ENCODE data around the gene NKIRAS1.
"Not testable (repeated sequence)": the region's sequence is repeated elsewhere in the genome, so short reads cannot be mapped to it uniquely, and the experiment has no call there.

The NKIRAS1 gene

GRCh38 chr3:23859012-23859743 is 57.6 kb downstream of the NKIRAS1 start:
- H2BK12ac ChIP-seq (ENCODE audit: low read length in 2 of 2), result peak overlapping the region in 1 of 2 experiments; percentile 54
- peak; percentile 54 for DNase-seq
- no peak overlapping the region for H2AFZ ChIP-seq (ENCODE audit: low read depth, low read length)
- H2BK120ac ChIP-seq (ENCODE audit: low read depth, low read length), result no peak overlapping the region
- H3K4me3 ChIP-seq (ENCODE audit: insufficient read depth in 1 of 2, low read depth in 1 of 2, low read length in 2 of 2), result no peak overlapping the region
- peaks cover 29% of the 10 kb centered on the region for H3K79me1 ChIP-seq (replicated peaks; ENCODE audit: low read length, poor library complexity, severe bottlenecking)
- no peak overlapping the region for H4K91ac ChIP-seq (ENCODE audit: low read length)
- H3K27ac ChIP-seq (ENCODE audit: low read length, poor library complexity, severe bottlenecking), result no peak overlapping the region
- no peak overlapping the region for H3K4ac ChIP-seq (ENCODE audit: low read depth in 1 of 2, low read length in 2 of 2)
- H3K4me1 ChIP-seq (ENCODE audit: control insufficient read depth, insufficient read depth, low read depth, low read length), result peaks cover 10% of the 10 kb centered on the region
- WGBS, result no CpG with 5 or more reads among the region's 1 CpG
- H3K18ac ChIP-seq (ENCODE audit: low read depth in 1 of 2, low read length in 2 of 2), result peak overlapping the region in 1 of 2 experiments; percentile 18
- peaks cover 9 to 11% of the 10 kb centered on the region in 2 experiments for H3K36me3 ChIP-seq (ENCODE audit: control insufficient read depth in 1 of 2, insufficient read depth in 2 of 2, low read depth in 1 of 2, low read length in 2 of 2)
- no peak overlapping the region for H3K9ac ChIP-seq (ENCODE audit: low read length)
- H3K14ac ChIP-seq (ENCODE audit: low read length in 2 of 2), result no peak overlapping the region
- H3K27me3 ChIP-seq (ENCODE audit: control insufficient read depth in 1 of 2, insufficient read depth in 1 of 2, low read length in 2 of 2), result no peaks in the 10 kb centered on the region
- no peak overlapping the region for H3K23ac ChIP-seq (ENCODE audit: low read length in 2 of 2)
- H2AK5ac ChIP-seq (ENCODE audit: low read length, severe bottlenecking), result peak overlapping the region; percentile 13
- no peak overlapping the region for H2BK15ac ChIP-seq (ENCODE audit: low read depth, poor library complexity, severe bottlenecking)
- H3K4me2 ChIP-seq (ENCODE audit: low read length, poor library complexity, severe bottlenecking), result no peak overlapping the region
- H3K9me3 ChIP-seq (ENCODE audit: control insufficient read depth, low read length), result no peaks in the 10 kb centered on the region
- H2BK5ac ChIP-seq (ENCODE audit: low read depth, low read length, poor library complexity, severe bottlenecking), result no peak overlapping the region
- H4K8ac ChIP-seq (ENCODE audit: low read length), result no peak overlapping the region

DNA sequence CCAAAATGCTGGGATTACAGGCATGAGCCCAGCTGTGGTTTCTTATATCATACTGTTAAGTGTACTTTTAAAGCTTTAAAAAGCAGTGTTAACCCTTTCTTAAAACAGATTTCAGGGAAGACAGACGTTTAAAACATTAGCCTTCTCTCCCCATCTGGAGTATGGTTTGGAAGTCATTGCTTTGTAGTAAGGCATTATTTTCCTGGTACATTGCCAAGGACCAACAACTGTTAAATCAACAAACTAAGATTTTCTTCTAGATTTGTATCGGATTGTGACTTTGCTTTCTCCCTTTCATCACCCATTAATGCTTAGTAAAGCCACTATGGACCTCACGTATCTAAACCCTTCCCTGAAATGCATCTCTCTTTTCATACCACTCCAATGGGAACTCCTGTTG is 60.5 kb downstream of the NKIRAS1 start:
- Histone ChIP-seq H4K91ac (ENCODE audit: low read length) (no peak overlapping the region), H3K14ac (ENCODE audit: low read length in 2 of 2) (no peak overlapping the region), H2BK15ac (ENCODE audit: low read depth, poor library complexity, severe bottlenecking) (no peak overlapping the region), H3K4me1 (ENCODE audit: control insufficient read depth, insufficient read depth, low read depth, low read length) (peaks cover 13% of the 10 kb centered on the region), H3K9ac (ENCODE audit: low read length) (no peak overlapping the region), H3K4ac (ENCODE audit: low read depth in 1 of 2, low read length in 2 of 2) (no peak overlapping the region), H3K4me2 (ENCODE audit: low read length, poor library complexity, severe bottlenecking) (no peak overlapping the region), H3K79me1 (replicated peaks; ENCODE audit: low read length, poor library complexity, severe bottlenecking) (peaks cover 26% of the 10 kb centered on the region), H3K36me3 (ENCODE audit: control insufficient read depth in 1 of 2, insufficient read depth in 2 of 2, low read depth in 1 of 2, low read length in 2 of 2) (peaks cover 0 to 7% of the 10 kb centered on the region in 2 experiments), H2BK12ac (ENCODE audit: low read length in 2 of 2) (no peak overlapping the region), H2AFZ (ENCODE audit: low read depth, low read length) (no peak overlapping the region), H2AK5ac (ENCODE audit: low read length, severe bottlenecking) (peak overlapping the region; percentile 37), H3K27me3 (ENCODE audit: control insufficient read depth in 1 of 2, insufficient read depth in 1 of 2, low read length in 2 of 2) (no peaks in the 10 kb centered on the region), H3K27ac (ENCODE audit: low read length, poor library complexity, severe bottlenecking) (no peak overlapping the region), H3K23ac (ENCODE audit: low read length in 2 of 2) (no peak overlapping the region), H4K8ac (ENCODE audit: low read length) (no peak overlapping the region), H3K9me3 (ENCODE audit: control insufficient read depth, low read length) (no peaks in the 10 kb centered on the region), H2BK120ac (ENCODE audit: low read depth, low read length) (no peak overlapping the region), H3K18ac (ENCODE audit: low read depth in 1 of 2, low read length in 2 of 2) (no peak overlapping the region), H2BK5ac (ENCODE audit: low read depth, low read length, poor library complexity, severe bottlenecking) (no peak overlapping the region), H3K4me3 (ENCODE audit: insufficient read depth in 1 of 2, low read depth in 1 of 2, low read length in 2 of 2) (no peak overlapping the region)
- 88% methylated on average over 2 of the region's 3 CpGs for WGBS
- DNase-seq, result peak; percentile 51

GRCh38 chr3:23849462-23849861 is 67.3 kb downstream of the NKIRAS1 start:
- not testable (repeated sequence) for H3K4me1 ChIP-seq (ENCODE audit: control insufficient read depth, insufficient read depth, low read depth, low read length); H2BK5ac ChIP-seq (ENCODE audit: low read depth, low read length, poor library complexity, severe bottlenecking); H3K23ac ChIP-seq (ENCODE audit: low read length in 2 of 2); H3K4me3 ChIP-seq (ENCODE audit: insufficient read depth in 1 of 2, low read depth in 1 of 2, low read length in 2 of 2); H4K91ac ChIP-seq (ENCODE audit: low read length); H3K9me3 ChIP-seq (ENCODE audit: control insufficient read depth, low read length); H3K9ac ChIP-seq (ENCODE audit: low read length); H3K27me3 ChIP-seq (ENCODE audit: control insufficient read depth in 1 of 2, insufficient read depth in 1 of 2, low read length in 2 of 2); H2BK12ac ChIP-seq (ENCODE audit: low read length in 2 of 2); H3K27ac ChIP-seq (ENCODE audit: low read length, poor library complexity, severe bottlenecking); H3K14ac ChIP-seq (ENCODE audit: low read length in 2 of 2); DNase-seq; H3K36me3 ChIP-seq (ENCODE audit: control insufficient read depth in 1 of 2, insufficient read depth in 2 of 2, low read depth in 1 of 2, low read length in 2 of 2); H2AK5ac ChIP-seq (ENCODE audit: low read length, severe bottlenecking); H3K18ac ChIP-seq (ENCODE audit: low read depth in 1 of 2, low read length in 2 of 2); H2BK15ac ChIP-seq (ENCODE audit: low read depth, poor library complexity, severe bottlenecking); H4K8ac ChIP-seq (ENCODE audit: low read length); H2AFZ ChIP-seq (ENCODE audit: low read depth, low read length); H2BK120ac ChIP-seq (ENCODE audit: low read depth, low read length); H3K4ac ChIP-seq (ENCODE audit: low read depth in 1 of 2, low read length in 2 of 2); H3K4me2 ChIP-seq (ENCODE audit: low read length, poor library complexity, severe bottlenecking)
- 96% methylated on average over 2 of the region's 2 CpGs for WGBS
- H3K79me1 ChIP-seq (replicated peaks; ENCODE audit: low read length, poor library complexity, severe bottlenecking), result peaks cover 17% of the 10 kb centered on the region

GRCh38 chr3:23845326-23846216 is 71.2 kb downstream of the NKIRAS1 start:
- Histone ChIP-seq H2AFZ (ENCODE audit: low read depth, low read length) (no peak overlapping the region), H3K27ac (ENCODE audit: low read length, poor library complexity, severe bottlenecking) (no peak overlapping the region), H3K9ac (ENCODE audit: low read length) (no peak overlapping the region), H3K4me3 (ENCODE audit: insufficient read depth in 1 of 2, low read depth in 1 of 2, low read length in 2 of 2) (no peak overlapping the region), H2AK5ac (ENCODE audit: low read length, severe bottlenecking) (no peak overlapping the region), H4K8ac (ENCODE audit: low read length) (no peak overlapping the region), H2BK12ac (ENCODE audit: low read length in 2 of 2) (no peak overlapping the region), H3K23ac (ENCODE audit: low read length in 2 of 2) (no peak overlapping the region), H3K4ac (ENCODE audit: low read depth in 1 of 2, low read length in 2 of 2) (no peak overlapping the region), H3K27me3 (ENCODE audit: control insufficient read depth in 1 of 2, insufficient read depth in 1 of 2, low read length in 2 of 2) (no peaks in the 10 kb centered on the region), H2BK15ac (ENCODE audit: low read depth, poor library complexity, severe bottlenecking) (no peak overlapping the region), H3K18ac (ENCODE audit: low read depth in 1 of 2, low read length in 2 of 2) (no peak overlapping the region), H2BK120ac (ENCODE audit: low read depth, low read length) (no peak overlapping the region), H3K4me2 (ENCODE audit: low read length, poor library complexity, severe bottlenecking) (no peak overlapping the region), H3K4me1 (ENCODE audit: control insufficient read depth, insufficient read depth, low read depth, low read length) (peaks cover 2% of the 10 kb centered on the region), H3K79me1 (replicated peaks; ENCODE audit: low read length, poor library complexity, severe bottlenecking) (peaks cover 21% of the 10 kb centered on the region), H3K36me3 (ENCODE audit: control insufficient read depth in 1 of 2, insufficient read depth in 2 of 2, low read depth in 1 of 2, low read length in 2 of 2) (peaks cover 0 to 4% of the 10 kb centered on the region in 2 experiments), H4K91ac (ENCODE audit: low read length) (no peak overlapping the region), H3K14ac (ENCODE audit: low read length in 2 of 2) (no peak overlapping the region), H2BK5ac (ENCODE audit: low read depth, low read length, poor library complexity, severe bottlenecking) (no peak overlapping the region), H3K9me3 (ENCODE audit: control insufficient read depth, low read length) (no peaks in the 10 kb centered on the region)
- WGBS, result no CpG with 5 or more reads among the region's 5 CpGs
- no peak for DNase-seq

Data from mesenchymal stem cell (in vitro differentiated cells and primary cell).